GM19351 (cell line): ENCODE results near the gene SKOR1.

Experiments
- ATAC-seq: cut with Tn5 transposase; IDR thresholded peaks from one replicate; pipeline ENCODE4 v1.9.1; 2021; ENCODE audit warnings: mild to moderate bottlenecking, moderate library complexity; ENCODE audit not compliant: unreplicated experiment

The SKOR1 gene

GRCh38 chr15:67829647-67830504, 4.6 kb downstream of the SKOR1 start:
- no peak for ATAC-seq

- ATAC-seq, result no peak
These were observed 6.1 kb downstream of the SKOR1 start for GRCh38 chr15:67831363-67831762.

- no peak for ATAC-seq
These were observed 6.8 kb downstream of the SKOR1 start for GRCh38 chr15:67832031-67832551.

GRCh38 chr15:67832897-67833709, 7.8 kb downstream of the SKOR1 start:
- no peak for ATAC-seq

GRCh38 chr15:67833710-67834511, 8.6 kb downstream of the SKOR1 start:
- ATAC-seq, result no peak

GRCh38 chr15:67834581-67835296, 9.4 kb downstream of the SKOR1 start:
- no peak for ATAC-seq

GRCh38 chr15:67835297-67836133, 10.2 kb downstream of the SKOR1 start:
- ATAC-seq, result no peak

GRCh38 chr15:67836134-67836455, 10.8 kb downstream of the SKOR1 start:
- no peak for ATAC-seq

GRCh38 chr15:67836477-67836876, 11.2 kb downstream of the SKOR1 start:
- no peak for ATAC-seq

- ATAC-seq, result no peak
These were observed 11.6 kb downstream of the SKOR1 start for GRCh38 chr15:67836955-67837354.

- no peak for ATAC-seq
These were observed 13.6 kb downstream of the SKOR1 start for GRCh38 chr15:67838789-67839332.

- ATAC-seq, result no peak
These were observed 14.2 kb downstream of the SKOR1 start for GRCh38 chr15:67839499-67839928.

- ATAC-seq, result peak; percentile 78
These were observed 14.8 kb downstream of the SKOR1 start, which contains the start of gene RNU6-1 for GRCh38 chr15:67839929-67840748. TSS of gene RNU6-1 (minus strand) at chr15:67840045.

GRCh38 chr15:67840749-67841512, 15.6 kb downstream of the SKOR1 start:
- ATAC-seq, result no peak

- ATAC-seq, result no peak
These were observed 16.1 kb downstream of the SKOR1 start for GRCh38 chr15:67841513-67841762.

- ATAC-seq, result no peak
These were observed 17.8 kb downstream of the SKOR1 start for GRCh38 chr15:67843092-67843501.

GRCh38 chr15:67843571-67844387, 18.5 kb downstream of the SKOR1 start:
- no peak for ATAC-seq
